T-helper 1 cell treated with Interleukin-12 subunit alpha and Interleukin-12 subunit beta and Interleukin-4 antibody, amounts not matched to agents 30 μg/mL and 1 μg/mL, for 36 hours (primary cell): ENCODE data around the gene CPAMD8.
"Not testable (repeated sequence)": the region's sequence is repeated elsewhere in the genome, so short reads cannot be mapped to it uniquely, and the experiment has no call there.

Source experiments
- H3K27ac Mint-ChIP-seq: one replicate; pipeline ENCODE4 v1.8.0; 2021; ENCODE audit warnings: mild to moderate bottlenecking, mixed read lengths
- H3K27me3 Mint-ChIP-seq: one replicate; pipeline ENCODE4 v1.8.0; 2021; ENCODE audit warnings: low read depth, mixed read lengths
- H3K36me3 Mint-ChIP-seq: one replicate; pipeline ENCODE4 v1.8.0; 2021; ENCODE audit warnings: low read depth, mixed read lengths
- H3K4me1 Mint-ChIP-seq: one replicate; pipeline ENCODE4 v1.8.0; 2021; ENCODE audit warnings: low read depth, mixed read lengths
- H3K4me3 Mint-ChIP-seq: one replicate; pipeline ENCODE4 v1.8.0; 2021; ENCODE audit warnings: mild to moderate bottlenecking, moderate library complexity, mixed read lengths
- H3K9me3 Mint-ChIP-seq: one replicate; pipeline ENCODE4 v1.8.0; 2021; ENCODE audit warnings: mixed read lengths

Gene CPAMD8

GRCh38 chr19:17025991-17026658 lies 485 bp downstream of the CPAMD8 start:
- H3K27me3 Mint-ChIP-seq = peaks cover 50% of the 10 kb centered on the region
- H3K27ac Mint-ChIP-seq = no peak overlapping the region
- H3K4me3 Mint-ChIP-seq = no peak overlapping the region
- H3K9me3 Mint-ChIP-seq = peaks cover 8% of the 10 kb centered on the region
- H3K4me1 Mint-ChIP-seq = peaks cover 3% of the 10 kb centered on the region
- H3K36me3 Mint-ChIP-seq = no peaks in the 10 kb centered on the region

GRCh38 chr19:17025361-17025760 lies 1.2 kb downstream of the CPAMD8 start:
- H3K4me1 Mint-ChIP-seq = peaks cover 3% of the 10 kb centered on the region
- no peak overlapping the region for H3K4me3 Mint-ChIP-seq
- H3K9me3 Mint-ChIP-seq = peaks cover 8% of the 10 kb centered on the region
- no peaks in the 10 kb centered on the region for H3K36me3 Mint-ChIP-seq
- no peak overlapping the region for H3K27ac Mint-ChIP-seq
- H3K27me3 Mint-ChIP-seq = peaks cover 47% of the 10 kb centered on the region

DNA sequence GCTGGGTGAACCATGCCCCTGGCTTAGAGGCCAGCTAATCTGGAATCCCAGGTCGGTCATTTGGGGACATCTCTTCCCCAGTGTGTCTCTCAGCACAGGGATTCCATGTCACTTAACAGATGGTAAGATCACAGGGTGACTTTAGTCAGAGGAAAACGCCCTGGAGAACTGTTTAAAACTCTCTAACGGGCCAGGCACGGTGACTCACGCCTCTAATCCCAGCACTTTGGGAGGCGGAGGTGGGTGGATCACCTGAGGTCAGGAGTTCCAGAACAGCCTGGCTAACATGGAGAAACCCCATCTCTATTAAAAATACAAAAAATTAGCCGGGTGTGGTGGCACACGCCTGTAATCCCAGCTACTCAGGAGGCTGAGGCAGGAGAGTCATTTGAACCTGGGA lies 1.7 kb downstream of the CPAMD8 start:
- peaks cover 47% of the 10 kb centered on the region for H3K27me3 Mint-ChIP-seq
- H3K4me3 Mint-ChIP-seq, H3K27ac Mint-ChIP-seq, H3K9me3 Mint-ChIP-seq, H3K4me1 Mint-ChIP-seq, H3K36me3 Mint-ChIP-seq: not testable (repeated sequence)

DNA sequence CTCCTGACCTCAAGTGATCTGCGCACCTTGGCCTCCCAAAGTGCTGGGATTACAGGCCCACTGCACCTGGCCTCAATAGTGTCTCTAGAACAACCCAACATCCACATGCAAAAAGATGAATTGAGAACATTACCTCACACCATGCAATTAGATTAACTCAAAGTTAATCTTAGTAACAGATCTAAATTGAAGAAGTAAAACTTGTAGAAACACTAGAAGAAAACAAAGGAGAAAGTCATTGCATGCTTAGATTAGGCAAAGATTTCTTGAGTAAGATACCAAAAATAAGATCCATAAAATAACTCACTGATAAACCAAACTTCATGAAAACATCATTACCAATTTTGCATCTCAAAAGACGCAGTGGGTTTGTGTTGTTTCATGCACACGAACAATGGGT lies 2.8 kb downstream of the CPAMD8 start:
- Mint-ChIP-seq H3K9me3 (peaks cover 8% of the 10 kb centered on the region), H3K27me3 (peaks cover 45% of the 10 kb centered on the region), H3K27ac (no peak overlapping the region), H3K4me1 (peaks cover 3% of the 10 kb centered on the region), H3K4me3 (no peak overlapping the region), H3K36me3 (no peaks in the 10 kb centered on the region)

DNA sequence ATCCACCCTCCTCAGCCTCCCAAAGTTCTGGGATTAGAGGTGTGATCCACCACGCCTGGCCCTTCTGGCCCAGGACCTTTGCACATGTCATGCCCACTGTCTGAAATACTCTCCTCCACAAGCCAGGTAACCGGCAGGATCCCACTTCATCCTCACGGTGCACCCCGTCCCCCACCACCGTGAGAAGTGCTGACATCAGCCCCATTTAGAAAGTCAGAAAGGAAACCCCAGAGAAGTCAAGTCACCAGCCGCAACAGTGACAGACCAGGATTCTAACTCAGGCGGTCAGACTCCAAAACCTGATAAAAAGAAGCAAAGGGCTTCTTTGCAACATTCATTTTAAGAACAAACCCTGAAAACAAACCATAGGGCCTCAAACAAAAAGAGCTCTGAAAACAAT lies 3.9 kb downstream of the CPAMD8 start:
- Mint-ChIP-seq H3K4me3 (no peak overlapping the region), H3K4me1 (peaks cover 3% of the 10 kb centered on the region), H3K9me3 (peaks cover 8% of the 10 kb centered on the region), H3K27me3 (peaks cover 34% of the 10 kb centered on the region), H3K27ac (no peak overlapping the region), H3K36me3 (no peaks in the 10 kb centered on the region)

GRCh38 chr19:17021793-17022590 lies 4.6 kb downstream of the CPAMD8 start:
- H3K36me3 Mint-ChIP-seq = no peaks in the 10 kb centered on the region
- H3K4me3 Mint-ChIP-seq = no peak overlapping the region
- H3K4me1 Mint-ChIP-seq = peaks cover 3% of the 10 kb centered on the region
- peaks cover 8% of the 10 kb centered on the region for H3K9me3 Mint-ChIP-seq
- no peak overlapping the region for H3K27ac Mint-ChIP-seq
- H3K27me3 Mint-ChIP-seq = peaks cover 28% of the 10 kb centered on the region

GRCh38 chr19:17021328-17021727 lies 5.3 kb downstream of the CPAMD8 start:
- no peak overlapping the region for H3K4me3 Mint-ChIP-seq
- peaks cover 8% of the 10 kb centered on the region for H3K9me3 Mint-ChIP-seq
- H3K36me3 Mint-ChIP-seq = no peaks in the 10 kb centered on the region
- peaks cover 3% of the 10 kb centered on the region for H3K4me1 Mint-ChIP-seq
- H3K27ac Mint-ChIP-seq = no peak overlapping the region
- peaks cover 28% of the 10 kb centered on the region for H3K27me3 Mint-ChIP-seq

GRCh38 chr19:17020823-17021222 lies 5.8 kb downstream of the CPAMD8 start:
- Mint-ChIP-seq H3K4me1 (no peaks in the 10 kb centered on the region), H3K36me3 (no peaks in the 10 kb centered on the region), H3K4me3 (no peak overlapping the region), H3K9me3 (peaks cover 8% of the 10 kb centered on the region), H3K27me3 (peaks cover 23% of the 10 kb centered on the region), H3K27ac (peak overlapping the region; percentile 8)

DNA sequence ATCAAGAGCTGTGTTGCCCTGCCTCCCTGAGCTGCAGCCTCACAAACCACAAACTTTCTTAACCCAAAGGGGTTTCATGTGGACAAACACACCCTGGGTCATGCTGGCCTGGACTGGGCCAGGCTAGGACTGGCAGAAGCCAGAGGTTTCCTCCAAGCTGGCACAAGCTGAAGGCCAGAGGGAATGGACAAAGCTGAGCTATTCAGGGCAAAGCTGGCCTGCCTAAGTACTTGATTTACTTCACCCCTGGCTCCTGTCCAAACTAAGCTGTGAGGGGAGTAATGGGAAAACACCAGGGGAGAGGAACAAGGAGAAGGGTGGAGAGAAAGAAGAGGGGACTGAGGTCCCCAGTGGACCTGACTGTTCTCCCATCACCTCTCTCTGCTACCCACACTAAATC lies 6.2 kb downstream of the CPAMD8 start:
- Mint-ChIP-seq H3K27ac (no peak overlapping the region), H3K36me3 (no peaks in the 10 kb centered on the region), H3K4me1 (no peaks in the 10 kb centered on the region), H3K27me3 (peaks cover 18% of the 10 kb centered on the region), H3K9me3 (peaks cover 8% of the 10 kb centered on the region), H3K4me3 (no peak overlapping the region)

- H3K27me3 Mint-ChIP-seq, H3K36me3 Mint-ChIP-seq, H3K9me3 Mint-ChIP-seq, H3K27ac Mint-ChIP-seq, H3K4me3 Mint-ChIP-seq, H3K4me1 Mint-ChIP-seq: not testable (repeated sequence)
Observed at GRCh38 chr19:17014212-17014861, 12.3 kb downstream of the CPAMD8 start.

DNA sequence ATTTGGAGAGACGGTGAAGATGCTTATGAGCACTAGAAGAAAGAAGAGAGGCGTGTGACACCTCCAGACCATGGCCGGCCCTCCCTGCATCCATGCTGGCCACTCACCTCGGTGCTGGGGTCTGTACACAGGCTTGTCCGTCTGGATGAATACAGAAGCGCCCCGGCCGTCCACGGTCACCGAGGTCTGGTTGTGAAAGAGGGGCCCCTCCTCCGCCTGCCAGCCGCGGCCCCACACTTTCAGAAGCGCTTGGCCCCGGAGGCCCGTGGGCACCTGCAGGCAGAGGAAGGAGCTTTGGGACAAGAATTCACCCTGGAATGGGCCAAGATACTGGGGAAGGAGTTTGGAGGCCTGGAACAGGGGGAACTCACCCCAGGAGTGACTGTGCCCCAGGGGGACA lies 15.1 kb downstream of the CPAMD8 start:
- no peaks in the 10 kb centered on the region for H3K4me1 Mint-ChIP-seq
- H3K9me3 Mint-ChIP-seq = no peaks in the 10 kb centered on the region
- no peak overlapping the region for H3K4me3 Mint-ChIP-seq
- H3K27me3 Mint-ChIP-seq = peaks cover 3% of the 10 kb centered on the region
- H3K27ac Mint-ChIP-seq = no peak overlapping the region
- no peaks in the 10 kb centered on the region for H3K36me3 Mint-ChIP-seq

GRCh38 chr19:17006579-17006978 lies 20.0 kb downstream of the CPAMD8 start:
- H3K27ac Mint-ChIP-seq = no peak overlapping the region
- H3K4me1 Mint-ChIP-seq = peaks cover 9% of the 10 kb centered on the region
- no peaks in the 10 kb centered on the region for H3K9me3 Mint-ChIP-seq
- H3K27me3 Mint-ChIP-seq = peaks cover 8% of the 10 kb centered on the region
- no peak overlapping the region for H3K4me3 Mint-ChIP-seq
- no peaks in the 10 kb centered on the region for H3K36me3 Mint-ChIP-seq

GRCh38 chr19:17005000-17005399 lies 21.6 kb downstream of the CPAMD8 start:
- Mint-ChIP-seq H3K27ac (peak overlapping the region; percentile 11), H3K36me3 (peaks cover 2% of the 10 kb centered on the region), H3K27me3 (peaks cover 8% of the 10 kb centered on the region), H3K9me3 (no peaks in the 10 kb centered on the region), H3K4me3 (no peak overlapping the region), H3K4me1 (peaks cover 19% of the 10 kb centered on the region)

DNA sequence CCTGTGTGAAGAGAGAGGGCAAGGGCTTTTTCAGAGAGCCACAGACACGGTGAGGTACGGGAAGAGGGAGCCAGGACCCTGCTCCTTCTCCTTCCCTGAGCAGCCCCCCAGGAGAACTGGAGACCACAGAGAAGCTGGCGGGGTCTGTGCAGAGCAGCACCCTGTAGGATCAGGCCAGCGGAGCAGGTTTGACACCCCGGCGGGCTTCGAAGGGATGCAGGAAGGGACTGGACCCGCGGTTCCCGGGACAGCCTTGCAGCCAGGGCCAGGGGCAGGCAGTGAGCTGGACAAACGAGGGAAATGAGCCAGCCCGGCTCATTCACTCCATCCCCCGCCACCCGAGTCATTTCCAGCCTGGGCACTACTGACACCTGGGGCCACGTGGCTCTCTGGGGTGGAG lies 22.2 kb downstream of the CPAMD8 start:
- Mint-ChIP-seq H3K4me3 (no peak overlapping the region), H3K27me3 (peaks cover 8% of the 10 kb centered on the region), H3K9me3 (no peaks in the 10 kb centered on the region), H3K36me3 (peaks cover 2% of the 10 kb centered on the region), H3K4me1 (peaks cover 19% of the 10 kb centered on the region), H3K27ac (no peak overlapping the region)

DNA sequence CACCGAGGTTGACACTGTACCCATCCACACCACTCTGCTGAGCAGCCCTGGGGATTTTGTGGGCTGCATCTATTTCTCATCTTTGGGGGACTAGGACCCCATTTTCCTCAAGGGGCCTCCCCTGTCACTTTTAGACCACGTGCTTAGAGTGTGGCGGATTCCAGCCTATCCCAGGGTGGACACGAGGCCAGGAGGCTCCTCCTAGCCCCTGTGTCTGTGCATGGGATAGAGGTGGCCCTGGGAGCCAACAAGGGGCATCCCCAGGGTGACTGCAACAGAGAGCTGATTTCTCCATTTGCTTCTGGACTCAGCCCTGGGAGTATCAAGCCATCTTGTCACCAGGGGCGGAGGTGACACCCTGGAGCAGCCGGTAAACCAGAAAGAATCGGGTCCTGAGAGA lies 24.2 kb downstream of the CPAMD8 start:
- Mint-ChIP-seq H3K27ac (peak overlapping the region; percentile 86), H3K4me1 (peaks cover 19% of the 10 kb centered on the region), H3K36me3 (peaks cover 7% of the 10 kb centered on the region), H3K27me3 (peaks cover 8% of the 10 kb centered on the region), H3K9me3 (peaks cover 7% of the 10 kb centered on the region), H3K4me3 (no peak overlapping the region)
